Measurements from ENCODE around the gene LRRC51. TPM values are rescaled to one million over a fixed set of nuclear protein-coding genes. Genes with fewer than 3 reads are reported as not detected.
"Not testable (repeated sequence)": the region's sequence is repeated elsewhere in the genome, so short reads cannot be mapped to it uniquely, and the experiment has no call there.

LRRC51 gene
- total RNA-seq, 2 experiments from 2014 or later = 7.0 to 7.7 TPM

GRCh38 chr11:72136684-72137262 is 56.1 kb downstream of the LRRC51 start:
- peaks cover 14% of the 10 kb centered on the region for H3K4me1 Mint-ChIP-seq (ENCODE audit: low read depth)
- DNase-seq (no peak), ATAC-seq (peak; percentile 76)
- peaks cover 12% of the 10 kb centered on the region for H3K27me3 Mint-ChIP-seq
- CTCF ChIA-PET = interaction anchor here (1.2 kb wide), 1 partner anchor 46 kb away, joined by 4 read pairs; no protein-coding TSS in a partner anchor
- intact Hi-C loops (cut with micrococcal nuclease) = no loop called here
- POLR2A ChIA-PET = no interaction called here
- TF ChIP-seq, protein P1, sequence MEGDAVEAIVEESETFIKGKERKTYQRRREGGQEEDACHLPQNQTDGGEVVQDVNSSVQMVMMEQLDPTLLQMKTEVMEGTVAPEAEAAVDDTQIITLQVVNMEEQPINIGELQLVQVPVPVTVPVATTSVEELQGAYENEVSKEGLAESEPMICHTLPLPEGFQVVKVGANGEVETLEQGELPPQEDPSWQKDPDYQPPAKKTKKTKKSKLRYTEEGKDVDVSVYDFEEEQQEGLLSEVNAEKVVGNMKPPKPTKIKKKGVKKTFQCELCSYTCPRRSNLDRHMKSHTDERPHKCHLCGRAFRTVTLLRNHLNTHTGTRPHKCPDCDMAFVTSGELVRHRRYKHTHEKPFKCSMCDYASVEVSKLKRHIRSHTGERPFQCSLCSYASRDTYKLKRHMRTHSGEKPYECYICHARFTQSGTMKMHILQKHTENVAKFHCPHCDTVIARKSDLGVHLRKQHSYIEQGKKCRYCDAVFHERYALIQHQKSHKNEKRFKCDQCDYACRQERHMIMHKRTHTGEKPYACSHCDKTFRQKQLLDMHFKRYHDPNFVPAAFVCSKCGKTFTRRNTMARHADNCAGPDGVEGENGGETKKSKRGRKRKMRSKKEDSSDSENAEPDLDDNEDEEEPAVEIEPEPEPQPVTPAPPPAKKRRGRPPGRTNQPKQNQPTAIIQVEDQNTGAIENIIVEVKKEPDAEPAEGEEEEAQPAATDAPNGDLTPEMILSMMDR (IDR thresholded peaks at IDR 0.05) = no peak
- no peak overlapping the region for H3K4me3 Mint-ChIP-seq
- no peaks in the 10 kb centered on the region for H3K36me3 Mint-ChIP-seq (ENCODE audit: low read depth)
- H3K27ac Mint-ChIP-seq = no peak overlapping the region
- H3K9me3 Mint-ChIP-seq = no peaks in the 10 kb centered on the region

- ChIA-PET POLR2A (no interaction called here), CTCF (interaction anchor here (1.5 kb wide), 2 partner anchors 44 to 296 kb away, joined by 4 to 5 read pairs; partner anchors contain the start of gene CLPB)
- DNase-seq = no peak
- Mint-ChIP-seq H3K4me1 (ENCODE audit: low read depth) (peaks cover 16% of the 10 kb centered on the region), H3K36me3 (ENCODE audit: low read depth) (no peaks in the 10 kb centered on the region), H3K27ac (no peak overlapping the region), H3K9me3 (no peaks in the 10 kb centered on the region), H3K4me3 (no peak overlapping the region), H3K27me3 (peaks cover 4% of the 10 kb centered on the region)
- ATAC-seq = no peak
- intact Hi-C loops (cut with micrococcal nuclease) = no loop called here
- TF ChIP-seq, protein P1 (IDR thresholded peaks at IDR 0.05) = no peak
Measured at GRCh38 chr11:72138821-72139390, 58.3 kb downstream of the LRRC51 start.

- H3K36me3 Mint-ChIP-seq (ENCODE audit: low read depth) = no peaks in the 10 kb centered on the region
- no peak overlapping the region for H3K27ac Mint-ChIP-seq
- intact Hi-C loops (cut with micrococcal nuclease) = no loop called here
- ATAC-seq (no peak), DNase-seq (no peak)
- TF ChIP-seq, protein P1 (IDR thresholded peaks at IDR 0.05) = no peak
- H3K4me3 Mint-ChIP-seq = no peak overlapping the region
- no peaks in the 10 kb centered on the region for H3K9me3 Mint-ChIP-seq
- ChIA-PET CTCF (no interaction called here), POLR2A (no interaction called here)
- peaks cover 4% of the 10 kb centered on the region for H3K27me3 Mint-ChIP-seq
- peaks cover 17% of the 10 kb centered on the region for H3K4me1 Mint-ChIP-seq (ENCODE audit: low read depth)
Measured at GRCh38 chr11:72139500-72139899, 58.9 kb downstream of the LRRC51 start.

GRCh38 chr11:72140661-72141060 is 60.0 kb downstream of the LRRC51 start:
- TF ChIP-seq, protein P1 (IDR thresholded peaks at IDR 0.05) = no peak
- POLR2A ChIA-PET = no interaction called here
- H3K36me3 Mint-ChIP-seq (ENCODE audit: low read depth) = no peaks in the 10 kb centered on the region
- no peaks in the 10 kb centered on the region for H3K9me3 Mint-ChIP-seq
- H3K27me3 Mint-ChIP-seq = peaks cover 4% of the 10 kb centered on the region
- H3K4me3 Mint-ChIP-seq = no peak overlapping the region
- H3K4me1 Mint-ChIP-seq (ENCODE audit: low read depth) = peaks cover 17% of the 10 kb centered on the region
- peak overlapping the region; percentile 9 for H3K27ac Mint-ChIP-seq
- ATAC-seq = peak; percentile 18
- CTCF ChIA-PET = interaction anchor here (0.6 to 1.6 kb wide), 3 partner anchors 97 to 164 kb away, joined by 3 read pairs; no protein-coding TSS in a partner anchor
- no peak for DNase-seq
- intact Hi-C loops (cut with micrococcal nuclease) = no loop called here

GRCh38 chr11:72141066-72141465 is 60.4 kb downstream of the LRRC51 start:
- intact Hi-C loops (cut with micrococcal nuclease) = no loop called here
- H3K36me3 Mint-ChIP-seq (ENCODE audit: low read depth) = no peaks in the 10 kb centered on the region
- no peak overlapping the region for H3K4me3 Mint-ChIP-seq
- peak overlapping the region; percentile 9 for H3K27ac Mint-ChIP-seq
- peaks cover 17% of the 10 kb centered on the region for H3K4me1 Mint-ChIP-seq (ENCODE audit: low read depth)
- H3K9me3 Mint-ChIP-seq = no peaks in the 10 kb centered on the region
- peak; percentile 45 for DNase-seq
- TF ChIP-seq, protein P1 (IDR thresholded peaks at IDR 0.05) = no peak
- CTCF ChIA-PET = interaction anchor here (0.6 to 1.6 kb wide), 3 partner anchors 96 to 164 kb away, joined by 3 read pairs; no protein-coding TSS in a partner anchor
- peak; percentile 60 for ATAC-seq
- POLR2A ChIA-PET = no interaction called here
- peaks cover 4% of the 10 kb centered on the region for H3K27me3 Mint-ChIP-seq

GRCh38 chr11:72142086-72142485 is 61.4 kb downstream of the LRRC51 start:
- H3K36me3 Mint-ChIP-seq (ENCODE audit: low read depth); ATAC-seq; intact Hi-C loops (cut with micrococcal nuclease); H3K9me3 Mint-ChIP-seq; H3K27ac Mint-ChIP-seq; H3K4me3 Mint-ChIP-seq; H3K27me3 Mint-ChIP-seq; DNase-seq; POLR2A ChIA-PET: not testable (repeated sequence)
- H3K4me1 Mint-ChIP-seq (ENCODE audit: low read depth) = peaks cover 12% of the 10 kb centered on the region
- CTCF ChIA-PET = interaction anchor here (1.6 kb wide), 1 partner anchor 95 kb away, joined by 3 read pairs; no protein-coding TSS in a partner anchor

- H3K4me3 Mint-ChIP-seq; H3K27me3 Mint-ChIP-seq; H3K36me3 Mint-ChIP-seq (ENCODE audit: low read depth); intact Hi-C loops (cut with micrococcal nuclease); H3K9me3 Mint-ChIP-seq; POLR2A ChIA-PET; ATAC-seq; DNase-seq; H3K27ac Mint-ChIP-seq: not testable (repeated sequence)
- CTCF ChIA-PET = interaction anchor here (1.2 to 4.0 kb wide), 12 partner anchors 12 to 165 kb away, joined by 3 to 61 read pairs (median 14); partner anchors contain the start of gene LAMTOR1
- H3K4me1 Mint-ChIP-seq (ENCODE audit: low read depth) = peaks cover 12% of the 10 kb centered on the region
Measured at GRCh38 chr11:72142543-72142942, 61.9 kb downstream of the LRRC51 start.
